HG02885 (cell line): Measurements from ENCODE around the gene ARHGEF7.
"Not testable (repeated sequence)": the region's sequence is repeated elsewhere in the genome, so short reads cannot be mapped to it uniquely, and the experiment has no call there.

ENCODE experiments used
- ATAC-seq: cut with Tn5 transposase; IDR thresholded peaks from one replicate; pipeline ENCODE4 v1.9.1; 2021; ENCODE audit warnings: mild to moderate bottlenecking; ENCODE audit not compliant: unreplicated experiment, poor library complexity

ARHGEF7 gene

DNA sequence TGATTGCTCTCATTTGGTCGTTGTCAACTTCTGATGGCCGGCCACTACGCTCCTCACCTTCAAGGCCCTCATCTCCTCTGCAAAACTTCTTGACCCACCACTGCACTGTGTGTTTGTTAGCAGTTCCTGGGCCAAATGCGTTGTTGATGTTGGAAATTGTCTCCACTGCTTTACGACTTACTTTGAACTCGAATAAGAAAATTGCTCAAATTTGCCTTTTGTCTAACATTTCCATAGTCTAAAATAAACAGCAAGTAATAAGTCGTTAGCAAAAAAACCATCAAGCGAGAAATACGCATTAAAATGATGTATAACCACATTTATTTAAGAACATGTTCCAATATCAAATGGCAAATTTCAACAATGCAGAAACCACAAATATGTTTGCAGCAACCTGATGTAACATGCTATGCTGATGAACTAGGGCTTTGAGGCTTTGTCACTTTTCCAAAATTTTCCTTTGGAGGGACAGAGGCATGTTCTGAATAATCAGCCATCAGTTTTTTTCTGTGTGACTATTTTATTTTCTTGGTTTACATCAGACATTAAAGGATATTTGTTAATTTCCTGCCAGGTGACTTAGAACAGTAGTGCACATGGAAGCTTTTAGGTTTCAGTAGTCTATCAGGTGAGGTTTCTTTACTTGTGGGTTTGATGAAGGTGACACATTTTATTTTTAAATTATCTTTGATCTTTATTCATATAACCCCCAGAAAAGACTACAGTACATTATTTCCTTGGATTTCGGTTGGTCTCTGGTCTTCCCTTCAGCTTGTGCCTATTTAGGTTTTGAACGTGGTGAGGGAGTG is 130.7 kb downstream of the ARHGEF7 start:
- ATAC-seq = no peak

- no peak for ATAC-seq
Measured at GRCh38 chr13:111247552-111247951, 132.4 kb downstream of the ARHGEF7 start.

DNA sequence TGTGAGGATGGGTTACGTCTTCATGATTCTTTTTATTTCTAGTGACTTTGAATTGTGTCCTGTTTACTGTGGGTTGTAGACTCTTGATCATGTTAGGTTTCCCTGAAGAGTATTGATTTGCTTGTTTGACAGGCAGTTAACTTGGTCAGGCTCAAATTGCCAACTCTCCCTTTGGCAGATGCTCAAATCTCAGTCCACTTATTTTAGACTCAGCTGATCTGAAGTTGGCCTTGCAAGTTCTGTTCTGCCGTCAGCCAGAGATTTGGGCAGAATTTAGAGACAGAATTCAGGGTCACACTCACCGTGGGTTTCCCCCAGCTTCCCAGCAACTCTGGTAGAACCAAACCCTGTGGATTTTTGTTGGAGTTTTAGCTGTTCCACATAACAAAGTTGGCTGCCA is 133.7 kb downstream of the ARHGEF7 start:
- ATAC-seq = no peak

GRCh38 chr13:111249637-111250360 is 134.7 kb downstream of the ARHGEF7 start:
- ATAC-seq = no peak

- no peak for ATAC-seq
Measured at GRCh38 chr13:111251646-111252445, 136.7 kb downstream of the ARHGEF7 start.

DNA sequence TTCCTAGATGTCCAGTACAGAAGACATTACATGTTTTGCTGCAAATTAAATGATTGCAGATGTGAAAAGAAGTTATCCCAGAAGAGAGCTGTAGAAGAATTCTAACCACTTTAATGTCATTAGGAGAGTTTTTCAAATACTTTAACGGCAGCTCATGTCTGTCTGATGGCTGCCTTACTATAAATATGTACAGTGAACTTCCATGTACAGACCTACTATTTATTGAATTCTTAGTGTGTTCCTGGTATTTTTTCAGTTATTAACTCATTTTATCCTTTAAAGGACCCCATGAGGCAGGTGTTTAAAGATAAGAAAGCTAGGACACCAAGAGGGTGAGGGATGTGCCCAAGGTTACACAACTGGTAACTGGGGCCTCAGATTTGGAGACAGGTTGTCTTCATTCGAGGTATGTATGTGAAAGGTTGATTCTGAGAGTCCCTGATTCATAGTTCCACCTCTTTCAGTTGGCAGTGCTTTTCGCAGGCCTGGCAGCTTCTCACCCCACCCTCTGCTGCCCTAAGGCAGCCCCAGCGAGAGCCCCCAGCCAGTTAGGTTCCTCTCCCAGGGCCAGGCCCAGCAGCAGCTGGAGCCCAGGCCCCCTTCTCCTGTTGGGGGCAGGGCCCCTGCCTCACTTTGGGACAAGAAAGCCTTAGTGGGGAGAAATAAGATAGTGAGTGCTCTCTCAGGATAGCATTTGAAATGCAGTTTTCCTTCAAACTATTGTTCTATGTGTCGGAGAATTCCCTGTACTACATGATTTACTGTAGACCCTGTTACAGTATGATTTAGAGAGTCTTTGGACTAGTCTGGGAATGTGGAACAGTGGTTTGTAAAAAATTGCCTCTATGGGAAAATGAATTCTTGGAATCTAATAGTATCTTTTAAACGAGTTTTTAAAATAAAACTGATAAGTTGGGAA is 137.6 kb downstream of the ARHGEF7 start:
- ATAC-seq = no peak

- no peak for ATAC-seq
Measured at GRCh38 chr13:111253365-111253872, 138.3 kb downstream of the ARHGEF7 start.

GRCh38 chr13:111255228-111255790 is 140.2 kb downstream of the ARHGEF7 start:
- no peak for ATAC-seq

DNA sequence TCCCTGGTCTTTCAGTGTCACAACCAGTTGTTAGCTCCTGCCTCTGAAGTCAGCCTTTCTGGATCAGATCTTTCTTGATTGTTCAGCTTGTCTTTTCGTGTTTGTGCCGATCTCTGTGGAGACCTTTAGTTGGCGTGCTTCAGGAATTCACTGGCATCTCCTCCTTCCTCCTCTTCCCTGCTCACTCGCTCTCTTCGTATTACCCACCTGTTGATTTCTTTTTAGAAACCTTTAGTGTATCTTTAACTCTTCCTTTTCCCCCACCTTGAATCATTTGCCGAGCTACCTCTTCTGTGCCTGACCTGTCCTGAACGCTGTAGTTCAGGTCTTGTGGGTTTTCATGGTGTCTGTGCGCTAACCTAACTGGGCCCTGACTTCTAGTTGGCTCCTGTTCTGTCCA is 141.3 kb downstream of the ARHGEF7 start:
- ATAC-seq = no peak

GRCh38 chr13:111256946-111257345 is 141.8 kb downstream of the ARHGEF7 start:
- no peak for ATAC-seq

DNA sequence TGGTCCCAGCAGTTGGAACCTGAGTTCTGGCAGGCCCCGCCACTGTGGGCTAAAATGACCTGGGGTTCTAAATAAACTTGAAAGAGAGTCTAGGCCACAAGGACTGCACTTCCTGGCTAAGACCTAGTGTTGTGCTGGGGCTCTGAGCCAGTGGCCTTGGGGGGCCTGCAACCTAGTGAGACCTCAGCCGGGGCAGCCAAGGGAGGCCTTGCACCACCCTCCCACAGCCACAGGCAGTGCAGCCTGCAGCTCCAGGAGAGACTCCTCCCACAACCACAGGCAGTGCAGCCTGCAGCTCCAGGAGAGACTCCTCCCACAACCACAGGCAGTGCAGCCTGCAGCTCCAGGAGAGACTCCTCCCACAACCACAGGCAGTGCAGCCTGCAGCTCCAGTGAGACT is 142.8 kb downstream of the ARHGEF7 start:
- not testable (repeated sequence) for ATAC-seq

GRCh38 chr13:111258637-111259036 is 143.5 kb downstream of the ARHGEF7 start:
- ATAC-seq = no peak

GRCh38 chr13:111259058-111259457 is 143.9 kb downstream of the ARHGEF7 start:
- no peak for ATAC-seq

DNA sequence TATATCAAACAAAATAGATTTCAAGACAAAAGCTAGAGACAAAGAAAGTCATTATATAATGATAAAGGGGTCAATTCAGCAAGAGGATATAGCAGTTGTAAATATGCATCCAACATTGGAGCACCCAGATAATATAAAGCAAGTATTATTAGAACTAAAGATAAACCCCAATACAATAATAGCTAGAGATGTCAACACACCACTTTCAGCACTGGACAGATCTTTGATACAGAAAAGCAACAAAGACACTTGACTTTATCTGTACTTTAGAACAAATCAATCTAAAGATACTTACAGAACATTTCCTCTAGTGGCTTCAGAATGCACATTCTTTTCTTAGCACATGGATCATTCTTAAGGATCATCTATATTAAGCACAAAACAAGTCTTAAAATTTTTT is 146.2 kb downstream of the ARHGEF7 start:
- no peak for ATAC-seq

DNA sequence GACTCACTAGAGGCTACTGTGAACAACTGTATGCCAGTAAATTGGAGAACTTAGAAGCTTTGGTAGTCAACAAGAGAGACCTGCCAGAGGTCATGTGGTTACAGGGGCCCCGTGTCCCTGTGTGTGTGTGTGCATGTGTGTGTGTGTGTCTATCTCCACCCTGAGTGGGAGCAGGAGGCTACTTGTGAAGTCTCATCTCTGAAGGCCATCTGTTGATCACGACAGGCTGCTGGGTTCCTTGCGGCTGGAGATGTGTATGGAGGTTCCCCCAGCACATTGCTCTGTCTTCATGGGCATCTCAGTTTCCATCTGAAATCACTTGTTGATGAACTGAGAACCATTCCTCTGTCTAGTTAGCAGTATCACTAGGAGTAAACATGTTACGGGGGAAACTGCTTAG is 147.2 kb downstream of the ARHGEF7 start:
- ATAC-seq = no peak

DNA sequence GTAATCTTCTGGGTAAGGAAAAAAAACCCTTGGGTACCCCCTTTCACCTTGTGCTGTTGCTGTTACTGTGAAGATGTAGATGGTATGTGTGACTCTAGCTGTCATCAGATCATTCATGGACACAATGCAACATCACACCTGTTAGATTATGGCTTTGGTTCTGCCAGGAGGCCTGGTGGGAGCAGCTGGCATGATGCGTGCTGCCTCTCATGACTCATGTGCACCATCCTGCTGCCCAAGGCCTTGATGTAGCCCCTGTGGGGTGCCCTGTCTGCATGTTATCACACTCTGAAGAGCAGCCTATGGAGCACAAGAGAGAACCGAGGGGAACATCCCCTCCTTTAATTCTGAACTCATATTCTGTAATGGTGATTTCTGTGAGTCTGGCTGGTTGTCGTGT is 147.6 kb downstream of the ARHGEF7 start:
- ATAC-seq = no peak

GRCh38 chr13:111263566-111263965 is 148.5 kb downstream of the ARHGEF7 start:
- ATAC-seq = no peak

- no peak for ATAC-seq
Measured at GRCh38 chr13:111265006-111265700, 150.0 kb downstream of the ARHGEF7 start.

GRCh38 chr13:111265701-111266035 is 150.6 kb downstream of the ARHGEF7 start:
- no peak for ATAC-seq
